ENCODE results near the gene NCDN.

Gene NCDN

DNA sequence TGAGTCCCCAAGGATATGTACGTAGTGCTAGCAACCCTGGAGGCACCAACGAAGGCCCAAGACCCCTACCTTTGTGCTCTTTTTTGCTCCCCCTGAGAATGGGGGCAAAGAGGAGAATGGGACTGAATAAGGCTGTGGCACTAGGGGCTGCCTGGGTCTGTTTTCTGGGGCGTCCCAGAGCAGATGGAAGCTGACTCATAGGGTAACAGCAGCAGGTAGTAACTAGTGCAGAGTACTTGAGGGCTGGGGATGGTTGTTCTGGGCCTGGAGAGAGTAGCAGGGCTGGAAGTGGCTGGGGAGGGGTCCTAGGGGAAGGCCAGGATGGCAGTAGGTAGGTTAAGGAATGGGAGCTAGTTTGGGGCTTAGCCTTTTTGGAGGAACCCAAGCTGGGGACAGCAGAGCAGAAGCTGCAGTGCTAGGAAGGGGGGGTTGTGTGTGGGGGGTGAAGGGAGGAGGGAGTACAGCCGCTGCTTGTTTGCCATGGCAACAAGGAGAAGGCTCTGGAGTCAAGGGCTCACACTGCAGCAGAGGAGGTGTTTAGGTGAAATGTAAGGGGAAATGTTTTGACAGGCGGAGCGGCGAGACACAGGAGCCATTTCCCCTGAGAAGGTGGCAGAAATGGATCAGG is 1.8 kb downstream of the NCDN start:
- H3K36me3 ChIP-seq (ENCODE audit: insufficient read depth, low read length) = no peaks in the 10 kb centered on the region; the same call in none of the 2 replicates
- H3K4me1 ChIP-seq (ENCODE audit: insufficient read depth, low read length) = peaks cover 16% of the 10 kb centered on the region
- H3K9me3 ChIP-seq (ENCODE audit: control insufficient read depth, insufficient read depth, low read length) = no peaks in the 10 kb centered on the region
- H3K9ac ChIP-seq (ENCODE audit: low read depth, low read length) = no peak overlapping the region

- Histone ChIP-seq H3K4me1 (ENCODE audit: insufficient read depth, low read length) (peaks cover 8% of the 10 kb centered on the region), H3K36me3 (ENCODE audit: insufficient read depth, low read length) (no peaks in the 10 kb centered on the region; the same call in none of the 2 replicates), H3K9me3 (ENCODE audit: control insufficient read depth, insufficient read depth, low read length) (no peaks in the 10 kb centered on the region), H3K9ac (ENCODE audit: low read depth, low read length) (no peak overlapping the region)
Observed at GRCh38 chr1:35560256-35561225, 2.9 kb downstream of the NCDN start.

DNA sequence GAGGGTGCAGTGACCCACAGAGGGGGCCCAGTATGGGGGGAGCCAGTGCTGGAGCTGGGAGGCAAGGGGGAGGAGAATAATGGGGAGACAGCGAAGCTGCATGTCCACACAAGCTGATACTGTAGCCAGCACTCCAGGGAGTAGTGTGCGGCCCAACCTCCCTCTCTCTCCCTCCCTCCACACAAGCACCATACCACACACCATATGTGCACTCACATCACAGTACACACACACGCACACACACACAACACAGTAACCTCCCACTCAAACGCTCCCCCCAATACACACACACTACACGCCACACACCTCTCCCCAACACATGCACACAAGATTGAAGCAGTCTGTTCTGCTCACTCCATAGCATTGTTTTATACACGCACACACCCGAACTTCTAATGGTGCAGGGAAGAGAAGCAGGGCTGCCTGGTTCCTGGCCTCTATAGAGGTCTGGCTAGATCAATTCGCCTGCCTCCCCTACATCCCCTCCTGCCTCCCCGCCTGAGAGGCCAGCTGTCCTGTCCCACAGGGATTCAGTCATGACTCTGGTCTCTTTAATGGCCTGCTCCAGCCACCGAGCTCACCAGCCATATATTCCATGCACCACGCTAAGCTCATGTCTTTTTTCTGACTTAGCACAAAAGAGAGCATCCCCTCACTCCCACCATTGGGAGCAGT is 3.8 kb downstream of the NCDN start:
- no peak overlapping the region for H3K9ac ChIP-seq (ENCODE audit: low read depth, low read length)
- H3K4me1 ChIP-seq (ENCODE audit: insufficient read depth, low read length) = no peaks in the 10 kb centered on the region
- no peaks in the 10 kb centered on the region; the same call in none of the 2 replicates for H3K36me3 ChIP-seq (ENCODE audit: insufficient read depth, low read length)
- H3K9me3 ChIP-seq (ENCODE audit: control insufficient read depth, insufficient read depth, low read length) = no peaks in the 10 kb centered on the region

- Histone ChIP-seq H3K9me3 (ENCODE audit: control insufficient read depth, insufficient read depth, low read length) (no peaks in the 10 kb centered on the region), H3K9ac (ENCODE audit: low read depth, low read length) (no peak overlapping the region), H3K36me3 (ENCODE audit: insufficient read depth, low read length) (no peaks in the 10 kb centered on the region; the same call in none of the 2 replicates), H3K4me1 (ENCODE audit: insufficient read depth, low read length) (no peaks in the 10 kb centered on the region)
Observed at GRCh38 chr1:35561972-35562680, 4.5 kb downstream of the NCDN start.

GRCh38 chr1:35563166-35563565 is 5.6 kb downstream of the NCDN start:
- no peaks in the 10 kb centered on the region for H3K4me1 ChIP-seq (ENCODE audit: insufficient read depth, low read length)
- H3K36me3 ChIP-seq (ENCODE audit: insufficient read depth, low read length) = no peaks in the 10 kb centered on the region; the same call in none of the 2 replicates
- no peak overlapping the region for H3K9ac ChIP-seq (ENCODE audit: low read depth, low read length)
- no peaks in the 10 kb centered on the region for H3K9me3 ChIP-seq (ENCODE audit: control insufficient read depth, insufficient read depth, low read length)

DNA sequence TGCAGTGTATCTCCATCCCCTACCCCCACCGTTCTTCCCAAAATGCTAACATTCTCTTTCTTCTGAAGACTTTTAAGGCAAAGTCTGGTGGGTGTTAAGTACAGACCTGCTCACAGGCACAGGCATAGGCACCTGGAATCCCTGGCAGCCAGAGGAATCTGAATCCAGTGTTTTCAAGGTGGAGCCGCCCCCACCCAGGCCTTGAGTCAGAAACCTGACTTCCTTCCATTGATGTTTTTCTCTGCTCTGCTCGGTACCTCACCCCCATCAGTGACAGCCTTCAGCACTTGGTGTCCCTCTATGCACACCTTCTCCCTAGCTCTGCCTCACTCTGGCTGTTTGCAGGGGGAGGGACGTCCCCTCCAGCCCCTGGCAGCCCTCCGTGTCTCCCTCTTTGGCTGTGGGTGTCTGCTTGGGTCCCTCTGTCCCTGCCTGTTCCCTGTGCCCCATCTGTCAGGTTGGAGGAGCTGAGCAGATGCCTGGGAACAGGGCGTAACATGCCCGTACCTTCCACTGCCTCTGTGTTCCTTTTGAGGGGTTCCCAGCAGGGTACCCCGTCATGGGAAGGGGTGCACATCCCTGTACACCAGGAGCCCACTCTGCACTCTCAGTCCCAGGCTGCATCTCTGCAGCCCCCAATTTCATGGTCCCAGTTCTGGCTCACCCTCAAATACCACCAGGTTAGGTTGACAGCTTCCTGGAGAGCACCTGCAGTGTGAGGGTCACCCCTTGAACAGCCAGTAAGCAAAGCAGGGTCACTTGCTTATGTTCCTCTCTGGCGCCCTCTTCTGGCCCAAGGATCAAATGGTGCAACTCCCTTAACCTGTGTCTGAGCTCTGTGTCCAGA is 6.7 kb downstream of the NCDN start:
- Histone ChIP-seq H3K9ac (ENCODE audit: low read depth, low read length) (no peak overlapping the region), H3K36me3 (ENCODE audit: insufficient read depth, low read length) (no peaks in the 10 kb centered on the region; the same call in none of the 2 replicates), H3K9me3 (ENCODE audit: control insufficient read depth, insufficient read depth, low read length) (no peaks in the 10 kb centered on the region), H3K4me1 (ENCODE audit: insufficient read depth, low read length) (no peaks in the 10 kb centered on the region)

- H3K36me3 ChIP-seq (ENCODE audit: insufficient read depth, low read length) = no peaks in the 10 kb centered on the region; the same call in none of the 2 replicates
- H3K9ac ChIP-seq (ENCODE audit: low read depth, low read length) = no peak overlapping the region
Observed at GRCh38 chr1:35564884-35565741, 7.5 kb downstream of the NCDN start.

DNA sequence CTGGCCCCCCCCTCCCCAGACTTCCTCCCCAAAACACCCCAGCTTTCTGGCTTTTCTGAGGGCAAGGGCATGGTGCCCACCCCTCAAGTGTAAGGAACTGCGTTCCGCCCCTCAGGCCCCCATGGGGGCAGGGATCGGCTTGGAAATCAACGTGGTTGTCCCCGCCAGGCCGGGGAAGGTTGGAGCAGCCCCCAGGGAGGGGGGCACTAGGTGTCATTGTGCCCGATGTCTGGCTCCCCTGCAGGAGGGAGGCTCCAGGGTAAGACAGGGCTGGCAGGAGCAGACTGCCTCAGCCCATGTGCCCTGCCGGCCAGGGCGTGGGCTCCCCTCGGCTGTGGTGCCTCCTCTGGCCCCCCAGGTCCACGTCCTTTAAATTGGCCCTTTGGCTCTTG is 8.1 kb downstream of the NCDN start:
- no peak overlapping the region for H3K9ac ChIP-seq (ENCODE audit: low read depth, low read length)
- H3K4me1 ChIP-seq (ENCODE audit: insufficient read depth, low read length) = no peaks in the 10 kb centered on the region
- no peaks in the 10 kb centered on the region; the same call in none of the 2 replicates for H3K36me3 ChIP-seq (ENCODE audit: insufficient read depth, low read length)
- H3K9me3 ChIP-seq (ENCODE audit: control insufficient read depth, insufficient read depth, low read length) = no peaks in the 10 kb centered on the region

More at GRCh38 chr1:35564884-35565741, 7.5 kb downstream of the NCDN start:
- Histone ChIP-seq H3K9me3 (ENCODE audit: control insufficient read depth, insufficient read depth, low read length) (no peaks in the 10 kb centered on the region), H3K4me1 (ENCODE audit: insufficient read depth, low read length) (no peaks in the 10 kb centered on the region)

GRCh38 chr1:35567947-35568558 is 10.5 kb downstream of the NCDN start:
- no peaks in the 10 kb centered on the region; the same call in 1 of the 2 replicates for H3K4me1 ChIP-seq (ENCODE audit: insufficient read depth, low read length)
- no peaks in the 10 kb centered on the region; the same call in 1 of the 2 replicates for H3K36me3 ChIP-seq (ENCODE audit: insufficient read depth, low read length)
- H3K9me3 ChIP-seq (ENCODE audit: control insufficient read depth, insufficient read depth, low read length) = no peaks in the 10 kb centered on the region
- no peak overlapping the region for H3K9ac ChIP-seq (ENCODE audit: low read depth, low read length)

DNA sequence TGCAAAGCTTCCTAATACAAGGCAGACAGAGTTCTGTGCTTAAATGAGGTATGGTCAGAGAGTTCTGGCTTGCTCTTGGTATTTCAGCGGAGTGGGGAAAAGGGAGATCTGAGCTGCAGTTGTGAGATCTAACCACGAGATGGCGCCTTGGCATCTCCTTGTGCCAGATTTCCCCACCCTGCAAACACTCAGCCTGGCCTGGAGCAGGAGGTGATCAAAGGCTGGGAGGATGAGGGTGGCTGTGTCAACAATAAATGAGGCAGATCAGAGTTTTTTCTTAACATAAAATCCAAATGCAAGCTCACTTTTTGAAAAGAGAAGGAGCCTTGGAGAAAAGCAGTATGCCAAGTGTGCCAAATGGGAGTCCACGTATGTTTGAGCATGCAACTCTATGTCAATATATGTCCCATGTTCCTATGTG is 11.4 kb downstream of the NCDN start:
- no peaks in the 10 kb centered on the region; the same call in 1 of the 2 replicates for H3K4me1 ChIP-seq (ENCODE audit: insufficient read depth, low read length)
- H3K36me3 ChIP-seq (ENCODE audit: insufficient read depth, low read length) = no peaks in the 10 kb centered on the region; the same call in 1 of the 2 replicates
- H3K9ac ChIP-seq (ENCODE audit: low read depth, low read length) = no peak overlapping the region
- H3K9me3 ChIP-seq (ENCODE audit: control insufficient read depth, insufficient read depth, low read length) = no peaks in the 10 kb centered on the region

DNA sequence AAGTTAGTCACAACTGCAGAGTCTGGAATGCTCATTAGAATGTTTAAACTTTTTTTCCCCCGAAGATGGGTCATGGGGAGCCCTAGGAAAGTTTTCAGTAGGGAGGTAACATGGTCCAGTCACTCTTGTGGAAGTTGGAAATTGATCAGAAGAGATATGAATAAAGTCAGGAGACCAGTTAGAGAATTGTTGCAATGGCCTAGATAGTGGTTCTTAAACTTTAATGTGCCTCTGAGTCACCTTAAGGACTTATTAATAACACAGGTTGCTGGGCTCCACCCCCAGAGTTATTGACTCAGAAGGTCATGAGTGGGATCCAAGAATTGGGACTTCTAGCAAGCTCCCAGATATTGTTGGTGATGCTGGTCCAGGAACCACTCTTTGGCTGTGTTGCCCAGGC is 12.3 kb downstream of the NCDN start:
- no peaks in the 10 kb centered on the region for H3K36me3 ChIP-seq (ENCODE audit: insufficient read depth, low read length)
- H3K9ac ChIP-seq (ENCODE audit: low read depth, low read length) = no peak overlapping the region
- peaks cover 4% of the 10 kb centered on the region for H3K4me1 ChIP-seq (ENCODE audit: insufficient read depth, low read length)
- H3K9me3 ChIP-seq (ENCODE audit: control insufficient read depth, insufficient read depth, low read length) = no peaks in the 10 kb centered on the region

- Histone ChIP-seq H3K9me3 (ENCODE audit: control insufficient read depth, insufficient read depth, low read length) (no peaks in the 10 kb centered on the region), H3K9ac (ENCODE audit: low read depth, low read length) (no peak overlapping the region), H3K36me3 (ENCODE audit: insufficient read depth, low read length) (no peaks in the 10 kb centered on the region), H3K4me1 (ENCODE audit: insufficient read depth, low read length) (peaks cover 11% of the 10 kb centered on the region)
Observed at GRCh38 chr1:35570589-35571137, 13.1 kb downstream of the NCDN start.
